Heart left ventricle (tissue), 13 donors: ENCODE measurements around the gene OTP.

ENCODE experiments used
- CTCF ChIP-seq, 12 donors: fragments of 200-600 bp; sonication (generic) in 4 of 12; IDR thresholded peaks; one replicate each; pipeline versions ENCODE4 v1.5.0 to v1.8.0; 2018 to 2022; ENCODE audit warnings: antibody characterized with exemption in 12 of 12, mild to moderate bottlenecking in 5 of 12
- POLR2A ChIP-seq, 2 donors: fragments of 450-650 bp; IDR thresholded peaks; one replicate each; pipeline ENCODE4 v1.6.1; 2017; ENCODE audit warnings: antibody characterized with exemption in 2 of 2, mild to moderate bottlenecking in 2 of 2, moderate library complexity in 2 of 2
- donor health status: ischemic (EF 13 %, LVEDD 7.1; RV severe dilation, severe dysfunction).
- donor health status: DM: no; HTN: yes; CAD: no.
- donor health status: DM: no; HTN: no; CAD: no.
- donor health status: ischemic (EF 25% LVEDD 6.9; RV normal size, moderate dysfunction).
- donor health status: ischemic (EF 25% LVEDD 5.7; RV mildly dilated, moderate dysfunction).
- donor health status: ischemic (EF 35%, LVEDD 5.7; RV mildly dilated, moderate dysfunction).
- donor health status: nonischemic (EF 11% LVEDD 7.7; RV severe dilation, severe dysfunction).
- donor health status: DM: yes; HTN: yes; CAD: no.
- donor health status: PGD.
- donor health status: ischemic (EF 29% LVEDD 5.4; RV normal size, mild dysfunction).
- donor health status: nonischemic (EF 23%, LVEDD 6.1; RV moderate dilation, normal function).

- TF ChIP-seq CTCF (IDR thresholded peaks at IDR 0.05), result no peak
- TF ChIP-seq POLR2A (IDR thresholded peaks at IDR 0.05), result no peak
These were observed 15.2 kb downstream of the OTP start for GRCh38 chr5:77623203-77623740.
